ENCODE results near the gene ABCA6. TPM values are rescaled to one million over a fixed set of nuclear protein-coding genes. Genes with fewer than 3 reads are reported as not detected.

ABCA6 gene
- total and polyA plus RNA-seq, 10 of the 15 experiments (the other 5 are each of a cell fraction or from before 2014, with no cell fraction given), result 6.8 to 36.9 (median 12.6) TPM

- SMC1A ChIA-PET (ENCODE audit: uncharacterized antibody, unreplicated experiment), result interaction anchor here (0.6 to 1.5 kb wide), 2 partner anchors 183 to 1702 kb away, joined by 3 read pairs; no protein-coding TSS in a partner anchor
- intact Hi-C loops (cut with micrococcal nuclease; ENCODE audit: unreplicated experiment) (loop anchor here (10.0 kb wide), 1 partner anchor 285 kb away; no protein-coding TSS in a partner anchor), in situ Hi-C loops (cut with MboI) (no loop called here)
- Histone ChIP-seq H3K4me1 (ENCODE audit: control insufficient read depth, insufficient read depth, low read length) (no peaks in the 10 kb centered on the region), H3K4me3 (no peak overlapping the region), H3K36me3 (ENCODE audit: control insufficient read depth in 2 of 2, insufficient read depth in 2 of 2, low read length in 1 of 2) (no peaks in the 10 kb centered on the region), H2AFZ (ENCODE audit: control insufficient read depth, low read depth, low read length) (no peak overlapping the region), H3K27me3 (replicated peaks in 1 of 2; ENCODE audit: control insufficient read depth in 2 of 2, insufficient read depth in 2 of 2, low read length in 1 of 2) (no peaks in the 10 kb centered on the region), H4K20me1 (ENCODE audit: control insufficient read depth, insufficient read depth) (no peaks in the 10 kb centered on the region), H3K27ac (ENCODE audit: control insufficient read depth, insufficient read depth) (no peak overlapping the region), H3K9me3 (replicated peaks; ENCODE audit: control insufficient read depth, insufficient read depth, low read length) (peaks cover 3% of the 10 kb centered on the region; the same call in 1 of the 3 replicates), H3K9ac (ENCODE audit: control insufficient read depth, insufficient read depth, low read length) (no peak overlapping the region), H3K79me2 (ENCODE audit: control insufficient read depth, insufficient read depth, low read length) (no peaks in the 10 kb centered on the region), H3K4me2 (ENCODE audit: control insufficient read depth, insufficient read depth) (no peak overlapping the region)
- no TSS peak for BruUV-seq (replicated peaks)
- POLR2A ChIA-PET, result interaction anchor here (0.6 kb wide), 1 partner anchor 10 kb away, joined by 3 read pairs; no protein-coding TSS in a partner anchor
- RAD21 ChIA-PET (ENCODE audit: unreplicated experiment), result no interaction called here
- no peak for DNase-seq (ENCODE audit: low read depth, low spot score)
- CTCF ChIA-PET, result interaction anchor here (0.7 to 1.9 kb wide), 3 partner anchors 8 to 21 kb away, joined by 3 to 5 read pairs (median 3); no protein-coding TSS in a partner anchor
- ATAC-seq, result no peak
- 68% methylated on average over 7 of the region's 7 CpGs for WGBS (ENCODE audit: insufficient coverage, insufficient replicate concordance, low lambda C conversion rate, missing lambda C conversion rate)
- FAIRE-seq, result no peak
- TF ChIP-seq HDGF (IDR thresholded peaks at IDR 0.05) (no peak), CHD2 (IDR thresholded peaks at IDR 0.05; ENCODE audit: borderline replicate concordance, low read depth, low read length) (no peak), ZBED1 (IDR thresholded peaks at IDR 0.05; ENCODE audit: borderline replicate concordance) (no peak), PKNOX1 (IDR thresholded peaks at IDR 0.05) (no peak), EGR1 (IDR thresholded peaks at IDR 0.05; ENCODE audit: borderline replicate concordance in 1 of 2, low read depth in 2 of 2, low read length in 2 of 2) (no peak), SMAD5 (IDR thresholded peaks at IDR 0.05; ENCODE audit: low read depth) (no peak), IRF4 (IDR thresholded peaks at IDR 0.05; ENCODE audit: low read depth, low read length) (no peak), CTCF (IDR thresholded peaks at IDR 0.05 in 2 of 3, conservative IDR thresholded peaks at IDR 0.05 in 1 of 3; ENCODE audit: control insufficient read depth in 2 of 3, extremely low read depth in 1 of 3, insufficient read depth in 1 of 3, low read depth in 3 of 3, low read length in 3 of 3) (no peak), ZBTB33 (IDR thresholded peaks at IDR 0.05) (no peak), MYC (IDR thresholded peaks at IDR 0.05; ENCODE audit: insufficient read depth, insufficient read length, insufficient replicate concordance, low read length, severe bottlenecking) (no peak)
- TF ChIP-seq, protein P1, sequence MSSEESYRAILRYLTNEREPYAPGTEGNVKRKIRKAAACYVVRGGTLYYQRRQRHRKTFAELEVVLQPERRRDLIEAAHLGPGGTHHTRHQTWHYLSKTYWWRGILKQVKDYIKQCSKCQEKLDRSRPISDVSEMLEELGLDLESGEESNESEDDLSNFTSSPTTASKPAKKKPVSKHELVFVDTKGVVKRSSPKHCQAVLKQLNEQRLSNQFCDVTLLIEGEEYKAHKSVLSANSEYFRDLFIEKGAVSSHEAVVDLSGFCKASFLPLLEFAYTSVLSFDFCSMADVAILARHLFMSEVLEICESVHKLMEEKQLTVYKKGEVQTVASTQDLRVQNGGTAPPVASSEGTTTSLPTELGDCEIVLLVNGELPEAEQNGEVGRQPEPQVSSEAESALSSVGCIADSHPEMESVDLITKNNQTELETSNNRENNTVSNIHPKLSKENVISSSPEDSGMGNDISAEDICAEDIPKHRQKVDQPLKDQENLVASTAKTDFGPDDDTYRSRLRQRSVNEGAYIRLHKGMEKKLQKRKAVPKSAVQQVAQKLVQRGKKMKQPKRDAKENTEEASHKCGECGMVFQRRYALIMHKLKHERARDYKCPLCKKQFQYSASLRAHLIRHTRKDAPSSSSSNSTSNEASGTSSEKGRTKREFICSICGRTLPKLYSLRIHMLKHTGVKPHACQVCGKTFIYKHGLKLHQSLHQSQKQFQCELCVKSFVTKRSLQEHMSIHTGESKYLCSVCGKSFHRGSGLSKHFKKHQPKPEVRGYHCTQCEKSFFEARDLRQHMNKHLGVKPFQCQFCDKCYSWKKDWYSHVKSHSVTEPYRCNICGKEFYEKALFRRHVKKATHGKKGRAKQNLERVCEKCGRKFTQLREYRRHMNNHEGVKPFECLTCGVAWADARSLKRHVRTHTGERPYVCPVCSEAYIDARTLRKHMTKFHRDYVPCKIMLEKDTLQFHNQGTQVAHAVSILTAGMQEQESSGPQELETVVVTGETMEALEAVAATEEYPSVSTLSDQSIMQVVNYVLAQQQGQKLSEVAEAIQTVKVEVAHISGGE (CRISPR knock-in tag; IDR thresholded peaks at IDR 0.05), result no peak
- TF ChIP-seq, protein P2, sequence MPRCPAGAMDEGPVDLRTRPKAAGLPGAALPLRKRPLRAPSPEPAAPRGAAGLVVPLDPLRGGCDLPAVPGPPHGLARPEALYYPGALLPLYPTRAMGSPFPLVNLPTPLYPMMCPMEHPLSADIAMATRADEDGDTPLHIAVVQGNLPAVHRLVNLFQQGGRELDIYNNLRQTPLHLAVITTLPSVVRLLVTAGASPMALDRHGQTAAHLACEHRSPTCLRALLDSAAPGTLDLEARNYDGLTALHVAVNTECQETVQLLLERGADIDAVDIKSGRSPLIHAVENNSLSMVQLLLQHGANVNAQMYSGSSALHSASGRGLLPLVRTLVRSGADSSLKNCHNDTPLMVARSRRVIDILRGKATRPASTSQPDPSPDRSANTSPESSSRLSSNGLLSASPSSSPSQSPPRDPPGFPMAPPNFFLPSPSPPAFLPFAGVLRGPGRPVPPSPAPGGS (IDR thresholded peaks at IDR 0.05; ENCODE audit: borderline replicate concordance, insufficient read depth, low read depth, low read length, poor library complexity, severe bottlenecking), result no peak
These were observed 82.1 kb downstream of the ABCA6 start for GRCh38 chr17:69059458-69060175.
